Cardiac fibroblast (primary cell): ENCODE measurements around the gene COG8.

Experiments
- DNase-seq, 2 donors: peaks; one replicate each; pipeline versions ENCODE4 v3.0.0 to v3.0.0-alpha.2; 2010; ENCODE audit warnings: low read depth in 2 of 2
- H3K4me3 ChIP-seq, 2 donors: replicated peaks in 1 of 2; 1 replicate in 1 of 2; 2 replicates in 1 of 2; pipeline ENCODE4 v1.5.1; 2011; ENCODE audit warnings: low read depth in 2 of 2, low read length in 2 of 2, mild to moderate bottlenecking in 2 of 2, moderate library complexity in 1 of 2
- CTCF ChIP-seq: IDR thresholded peaks from one replicate; pipeline ENCODE4 v1.5.1; 2011; ENCODE audit warnings: low read depth, mild to moderate bottlenecking, low read length, inconsistent platforms

Gene COG8

DNA sequence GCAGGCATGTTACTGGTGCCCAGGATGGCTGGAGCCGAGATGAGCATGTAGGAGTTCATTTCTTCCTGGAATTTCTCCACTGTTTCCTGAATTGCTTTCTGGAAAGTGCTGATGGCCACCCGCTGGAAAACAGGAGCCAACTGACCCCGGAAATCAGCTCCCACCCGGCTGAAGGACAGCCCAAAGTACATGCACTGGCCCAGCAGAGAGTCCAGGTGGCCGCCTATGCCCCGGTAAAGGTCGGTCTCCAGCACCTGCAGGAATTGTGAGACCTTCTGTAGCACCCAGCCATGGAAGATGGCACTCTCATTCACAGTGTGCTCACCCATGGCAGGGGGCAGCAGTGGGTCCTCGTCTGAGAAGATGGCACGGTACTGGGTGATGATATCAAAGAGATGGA lies 4.7 kb downstream of the COG8 start:
- H3K4me3 ChIP-seq: no peak overlapping the region
- DNase-seq: no peak
- no peak for TF ChIP-seq CTCF

GRCh38 chr16:69330286-69331109 lies 8.9 kb downstream of the COG8 start, which contains the start of gene PDF:
Gene PDF (minus strand): TSS chr16:69330588. CDS start chr16:69330570, 18 bp downstream.
- H3K4me3 ChIP-seq: peak within 1 kb of the TSS; percentile 70 to 74
- no peak for TF ChIP-seq CTCF

GRCh38 chr16:69329369-69330285 lies 9.7 kb downstream of the COG8 start:
- peak in 1 of 2 donors; percentile 33 for DNase-seq
- no peak for TF ChIP-seq CTCF
- H3K4me3 ChIP-seq: peak overlapping the region; percentile 70 to 74

More at GRCh38 chr16:69330286-69331109, 8.9 kb downstream of the COG8 start, which contains the start of gene PDF:
- peak; percentile 92 to 95 for DNase-seq

- TF ChIP-seq CTCF: no peak
- peak in 1 of 2 donors; percentile 36 for DNase-seq
- peak overlapping the region in 1 of 2 donors; percentile 74 for H3K4me3 ChIP-seq
These were observed 10.5 kb downstream of the COG8 start for GRCh38 chr16:69328854-69329316.

GRCh38 chr16:69327585-69328310 lies 11.6 kb downstream of the COG8 start:
- no peak for TF ChIP-seq CTCF
- no peak for DNase-seq
- no peak overlapping the region for H3K4me3 ChIP-seq
